Gastrocnemius medialis (tissue), 4 donors: ENCODE results near the gene DENND1A.

Experiments
- POLR2A ChIP-seq, 2 donors: fragments of 450-650 bp; IDR thresholded peaks; one replicate each; pipeline ENCODE4 v1.6.1; 2017; ENCODE audit warnings: antibody characterized with exemption in 2 of 2, mild to moderate bottlenecking in 2 of 2, moderate library complexity in 2 of 2
- TF ChIP-seq, protein P1 (sequence below), 5 experiments: fragments of 450-650 bp in 3 of 5; fragments of 200-600 bp in 2 of 5; sonication (generic) in 2 of 5; IDR thresholded peaks in 4 of 5; conservative IDR thresholded peaks in 1 of 5; 1 replicate in 4 of 5; 2 replicates in 1 of 5; pipeline ENCODE4 v1.5.1; 2016 to 2019; ENCODE audit warnings: antibody characterized with exemption in 5 of 5, mild to moderate bottlenecking in 3 of 5, moderate library complexity in 3 of 5

DNA sequence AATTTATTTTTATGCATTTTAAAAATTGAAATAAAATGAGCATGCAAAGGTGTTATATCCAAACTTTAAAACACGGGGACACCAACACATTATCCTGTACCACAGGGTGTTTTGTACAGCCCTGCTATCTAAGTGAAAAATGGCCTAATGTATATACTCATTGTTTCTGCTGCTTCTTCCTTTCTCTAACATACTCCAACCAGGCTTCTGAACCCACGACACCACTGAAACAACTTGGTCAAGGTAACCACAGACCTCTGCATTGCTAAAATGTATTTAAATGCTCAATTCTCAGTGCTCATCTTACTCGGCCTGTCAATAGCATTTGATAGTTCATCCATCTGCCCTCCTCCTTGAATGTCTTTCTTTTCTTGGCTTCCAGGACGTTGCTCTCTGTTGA lies 48.3 kb downstream of the DENND1A start:
- TF ChIP-seq, protein P1, sequence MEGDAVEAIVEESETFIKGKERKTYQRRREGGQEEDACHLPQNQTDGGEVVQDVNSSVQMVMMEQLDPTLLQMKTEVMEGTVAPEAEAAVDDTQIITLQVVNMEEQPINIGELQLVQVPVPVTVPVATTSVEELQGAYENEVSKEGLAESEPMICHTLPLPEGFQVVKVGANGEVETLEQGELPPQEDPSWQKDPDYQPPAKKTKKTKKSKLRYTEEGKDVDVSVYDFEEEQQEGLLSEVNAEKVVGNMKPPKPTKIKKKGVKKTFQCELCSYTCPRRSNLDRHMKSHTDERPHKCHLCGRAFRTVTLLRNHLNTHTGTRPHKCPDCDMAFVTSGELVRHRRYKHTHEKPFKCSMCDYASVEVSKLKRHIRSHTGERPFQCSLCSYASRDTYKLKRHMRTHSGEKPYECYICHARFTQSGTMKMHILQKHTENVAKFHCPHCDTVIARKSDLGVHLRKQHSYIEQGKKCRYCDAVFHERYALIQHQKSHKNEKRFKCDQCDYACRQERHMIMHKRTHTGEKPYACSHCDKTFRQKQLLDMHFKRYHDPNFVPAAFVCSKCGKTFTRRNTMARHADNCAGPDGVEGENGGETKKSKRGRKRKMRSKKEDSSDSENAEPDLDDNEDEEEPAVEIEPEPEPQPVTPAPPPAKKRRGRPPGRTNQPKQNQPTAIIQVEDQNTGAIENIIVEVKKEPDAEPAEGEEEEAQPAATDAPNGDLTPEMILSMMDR (IDR thresholded peaks at IDR 0.05 in 4 of 5, conservative IDR thresholded peaks at IDR 0.05 in 1 of 5): no peak
- no peak for TF ChIP-seq POLR2A (IDR thresholded peaks at IDR 0.05)
